ENCODE data around the gene LIF. TPM values are rescaled to one million over a fixed set of nuclear protein-coding genes. Genes with fewer than 3 reads are reported as not detected.
A peak's percentile ranks its signal among the peaks of the same experiment; 100 is the strongest.

Gene LIF
- polyA plus RNA-seq, 1 donor (not counting 4 experiments of a cell fraction or from before 2014, with no cell fraction given), result 3.1 TPM

DNA sequence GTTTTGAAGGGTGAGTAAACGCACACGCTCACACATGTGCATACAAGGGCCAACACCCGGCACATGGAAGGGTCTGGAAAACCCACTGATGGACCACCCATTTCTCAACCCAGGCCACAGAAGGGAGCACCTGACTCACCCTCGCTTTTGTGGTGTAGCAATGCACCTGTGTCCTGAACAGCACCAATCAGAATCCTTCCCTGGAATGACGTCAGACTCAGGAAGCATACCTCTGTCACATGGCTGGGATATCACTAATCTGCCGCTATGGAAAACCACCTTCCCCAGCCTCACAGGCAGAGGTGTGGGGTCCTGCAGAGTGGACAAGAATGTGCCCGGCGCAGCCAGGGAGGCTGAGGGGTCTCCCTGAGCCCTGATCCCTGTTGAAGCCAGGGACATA lies 29.1 kb upstream of the LIF start:
- no peaks in the 10 kb centered on the region for H3K9me1 ChIP-seq (ENCODE audit: control insufficient read depth, extremely low read depth, insufficient read depth, low read length)
- H3K79me2 ChIP-seq (ENCODE audit: control insufficient read depth, insufficient read depth, low read length), result no peaks in the 10 kb centered on the region
- H3K4me2 ChIP-seq (ENCODE audit: control insufficient read depth, extremely low read depth, insufficient read depth, low read depth, low read length), result no peak overlapping the region
- dilution Hi-C loops (cut with MboI; ENCODE audit: extremely low pct_ligation_motif_present, low sequenced_read_pairs), result no loop called here
- no peak overlapping the region for H3K27ac ChIP-seq (ENCODE audit: control insufficient read depth, insufficient read depth, low read length)
- peaks cover 13% of the 10 kb centered on the region for H3K4me1 ChIP-seq (ENCODE audit: control insufficient read depth, extremely low read depth, insufficient read depth, low read length)
- no peak overlapping the region for H3K4me3 ChIP-seq (ENCODE audit: control insufficient read depth in 2 of 3, extremely low read depth in 1 of 3, insufficient read depth in 2 of 3, low read depth in 1 of 3, low read length in 3 of 3)
- H3K9ac ChIP-seq (ENCODE audit: control insufficient read depth, extremely low read depth, insufficient read depth, low read length), result no peak overlapping the region
- FAIRE-seq (peak; percentile 9), DNase-seq (ENCODE audit: low read depth, low spot score) (no peak)
- H3K9me3 ChIP-seq (ENCODE audit: control insufficient read depth, low read depth, low read length), result no peaks in the 10 kb centered on the region
- no peaks in the 10 kb centered on the region for H3K27me3 ChIP-seq (ENCODE audit: control insufficient read depth, extremely low read depth, insufficient read depth, low read length)
- no peak overlapping the region for H2AFZ ChIP-seq (ENCODE audit: control insufficient read depth, low read length)
- no peaks in the 10 kb centered on the region for H4K20me1 ChIP-seq (ENCODE audit: control insufficient read depth, extremely low read depth, insufficient read depth, low read length)
- H3K36me3 ChIP-seq (ENCODE audit: control insufficient read depth in 2 of 2, extremely low read depth in 1 of 2, insufficient read depth in 2 of 2, low read length in 2 of 2), result no peaks in the 10 kb centered on the region
- TF ChIP-seq, protein P1, sequence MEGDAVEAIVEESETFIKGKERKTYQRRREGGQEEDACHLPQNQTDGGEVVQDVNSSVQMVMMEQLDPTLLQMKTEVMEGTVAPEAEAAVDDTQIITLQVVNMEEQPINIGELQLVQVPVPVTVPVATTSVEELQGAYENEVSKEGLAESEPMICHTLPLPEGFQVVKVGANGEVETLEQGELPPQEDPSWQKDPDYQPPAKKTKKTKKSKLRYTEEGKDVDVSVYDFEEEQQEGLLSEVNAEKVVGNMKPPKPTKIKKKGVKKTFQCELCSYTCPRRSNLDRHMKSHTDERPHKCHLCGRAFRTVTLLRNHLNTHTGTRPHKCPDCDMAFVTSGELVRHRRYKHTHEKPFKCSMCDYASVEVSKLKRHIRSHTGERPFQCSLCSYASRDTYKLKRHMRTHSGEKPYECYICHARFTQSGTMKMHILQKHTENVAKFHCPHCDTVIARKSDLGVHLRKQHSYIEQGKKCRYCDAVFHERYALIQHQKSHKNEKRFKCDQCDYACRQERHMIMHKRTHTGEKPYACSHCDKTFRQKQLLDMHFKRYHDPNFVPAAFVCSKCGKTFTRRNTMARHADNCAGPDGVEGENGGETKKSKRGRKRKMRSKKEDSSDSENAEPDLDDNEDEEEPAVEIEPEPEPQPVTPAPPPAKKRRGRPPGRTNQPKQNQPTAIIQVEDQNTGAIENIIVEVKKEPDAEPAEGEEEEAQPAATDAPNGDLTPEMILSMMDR (optimal IDR thresholded peaks at IDR 0.05 in 1 of 3, IDR thresholded peaks at IDR 0.05 in 1 of 3, conservative IDR thresholded peaks at IDR 0.05 in 1 of 3; ENCODE audit: extremely low read depth in 1 of 3, insufficient read depth in 2 of 3, low read length in 3 of 3), result no peak
- TF ChIP-seq EZH2 (IDR thresholded peaks at IDR 0.05; ENCODE audit: low read length), result no peak

DNA sequence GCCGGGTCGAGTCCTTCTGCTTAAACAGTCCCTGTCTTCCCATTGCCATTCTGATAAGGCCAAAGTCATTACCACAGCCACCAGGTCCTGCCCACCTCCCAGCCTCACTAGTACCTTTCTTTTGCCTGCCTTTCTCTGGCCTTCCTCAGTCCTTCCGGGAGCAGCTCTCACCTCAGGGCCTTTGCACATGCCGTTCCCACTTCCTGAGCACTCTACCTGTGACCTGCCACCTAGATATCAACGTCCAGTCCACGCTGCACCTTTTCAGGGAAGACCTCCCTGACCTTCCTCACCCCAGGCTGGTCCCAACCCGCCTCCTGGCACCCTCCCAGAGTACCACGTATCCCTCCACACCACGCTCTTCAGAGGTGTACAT lies 27.9 kb upstream of the LIF start:
- Histone ChIP-seq H3K4me3 (ENCODE audit: control insufficient read depth in 2 of 3, extremely low read depth in 1 of 3, insufficient read depth in 2 of 3, low read depth in 1 of 3, low read length in 3 of 3) (no peak overlapping the region), H3K4me2 (ENCODE audit: control insufficient read depth, extremely low read depth, insufficient read depth, low read depth, low read length) (no peak overlapping the region), H3K36me3 (ENCODE audit: control insufficient read depth in 2 of 2, extremely low read depth in 1 of 2, insufficient read depth in 2 of 2, low read length in 2 of 2) (no peaks in the 10 kb centered on the region), H3K9ac (ENCODE audit: control insufficient read depth, extremely low read depth, insufficient read depth, low read length) (no peak overlapping the region), H3K27ac (ENCODE audit: control insufficient read depth, insufficient read depth, low read length) (no peak overlapping the region), H4K20me1 (ENCODE audit: control insufficient read depth, extremely low read depth, insufficient read depth, low read length) (no peaks in the 10 kb centered on the region), H3K9me1 (ENCODE audit: control insufficient read depth, extremely low read depth, insufficient read depth, low read length) (no peaks in the 10 kb centered on the region), H3K27me3 (ENCODE audit: control insufficient read depth, extremely low read depth, insufficient read depth, low read length) (no peaks in the 10 kb centered on the region), H3K9me3 (ENCODE audit: control insufficient read depth, low read depth, low read length) (no peaks in the 10 kb centered on the region), H3K4me1 (ENCODE audit: control insufficient read depth, extremely low read depth, insufficient read depth, low read length) (peaks cover 13% of the 10 kb centered on the region), H2AFZ (ENCODE audit: control insufficient read depth, low read length) (no peak overlapping the region), H3K79me2 (ENCODE audit: control insufficient read depth, insufficient read depth, low read length) (no peaks in the 10 kb centered on the region)
- DNase-seq (ENCODE audit: low read depth, low spot score), result no peak
- dilution Hi-C loops (cut with MboI; ENCODE audit: extremely low pct_ligation_motif_present, low sequenced_read_pairs), result no loop called here
- no peak for FAIRE-seq
- TF ChIP-seq, protein P1 (optimal IDR thresholded peaks at IDR 0.05 in 1 of 3, IDR thresholded peaks at IDR 0.05 in 1 of 3, conservative IDR thresholded peaks at IDR 0.05 in 1 of 3; ENCODE audit: extremely low read depth in 1 of 3, insufficient read depth in 2 of 3, low read length in 3 of 3), result no peak
- TF ChIP-seq EZH2 (IDR thresholded peaks at IDR 0.05; ENCODE audit: low read length), result no peak
